Sigmoid colon (tissue), 7 donors: Measurements from ENCODE around the gene KLHL30. TPM values are rescaled to one million over a fixed set of nuclear protein-coding genes. Genes with fewer than 3 reads are reported as not detected.

ENCODE experiments used
- DNase-seq: peaks from one replicate; pipeline ENCODE4 v3.0.0-alpha.2; 2019
- H3K27ac ChIP-seq, 4 donors: fragments of 200-600 bp; sonication (generic); one replicate each; pipeline ENCODE4 v1.5.1; 2016 to 2019; ENCODE audit warnings: mild to moderate bottlenecking in 1 of 4
- H3K27me3 ChIP-seq, 3 donors: fragments of 200-600 bp; sonication (generic); one replicate each; pipeline ENCODE4 v1.5.1; 2019; ENCODE audit warnings: mild to moderate bottlenecking in 1 of 3
- H3K36me3 ChIP-seq, 4 donors: fragments of 200-600 bp; sonication (generic); one replicate each; pipeline ENCODE4 v1.5.1; 2016 to 2019
- H3K4me1 ChIP-seq, 4 donors: fragments of 200-600 bp; sonication (generic); one replicate each; pipeline ENCODE4 v1.5.1; 2017 to 2019
- H3K4me3 ChIP-seq, 4 donors: fragments of 200-600 bp; sonication (generic); one replicate each; pipeline ENCODE4 v1.5.1; 2017 to 2019; ENCODE audit warnings: mild to moderate bottlenecking in 2 of 4, moderate library complexity in 1 of 4
- H3K9me3 ChIP-seq, 4 donors: fragments of 200-600 bp in 3 of 4; sonication (generic) in 3 of 4; one replicate each; pipeline versions ENCODE4 v1.5.1 to v1.6.1; 2013 to 2019
- CTCF ChIP-seq, 4 experiments: fragments of 450-650 bp in 3 of 4; fragments of 200-600 bp in 1 of 4; IDR thresholded peaks; one replicate each; pipeline ENCODE4 v1.5.1; 2016 to 2019; ENCODE audit warnings: antibody characterized with exemption in 4 of 4, mild to moderate bottlenecking in 3 of 4, moderate library complexity in 2 of 4
- EP300 ChIP-seq, 4 donors: sonication (generic); formaldehyde crosslinking; IDR thresholded peaks; one replicate each; pipeline ENCODE4 v1.6.1; 2017; ENCODE audit warnings: antibody characterized with exemption in 4 of 4
- POLR2A ChIP-seq, 2 donors: fragments of 450-650 bp; IDR thresholded peaks; one replicate each; pipeline ENCODE4 v1.6.1; 2016; ENCODE audit warnings: antibody characterized with exemption in 2 of 2, mild to moderate bottlenecking in 2 of 2, moderate library complexity in 2 of 2
- POLR2AphosphoS5 ChIP-seq, 4 donors: sonication (generic); formaldehyde crosslinking; IDR thresholded peaks; one replicate each; pipeline ENCODE4 v1.6.1; 2017; ENCODE audit warnings: antibody characterized with exemption in 4 of 4
- WGBS, 2 donors: extraction: QIAGEN DNeasy Blood & Tissue Kit; methylation state at CpG; one replicate each; pipeline ENCODE4 v1.1.7; 2013; 5-methylcytosine and 5-hydroxymethylcytosine counted together
- intact Hi-C: fragments of 100-400 bp; cut with DNase I; formaldehyde crosslinking; loops from one replicate; pipeline ENCODE4 v1.15.1; 2023
- polyA plus RNA-seq, 3 donors: library from polyadenylated mRNA; stranded (reverse); fragments of 200-250 nt; gene quantifications; one replicate each; pipeline ENCODE4 v1.2.3, GENCODE V29; 2013
- total RNA-seq, 4 donors: library from RNA; depleted of rRNA; stranded (reverse); fragments of >200 nt; gene quantifications; one replicate each; pipeline ENCODE4 v1.1.0, GENCODE V29; 2016
- donor health status: healthy with polysubstance abuse.
- donor health status: Bipolar disorder and iron deficiency.
- donor health status: healthy.

The KLHL30 gene
- total and polyA plus RNA-seq, 7 donors: 0.19 to 3.6 (median 0.71) TPM; not detected in 2

GRCh38 chr2:238171575-238172187 is 33.2 kb downstream of the KLHL30 start:
- H3K4me3 ChIP-seq: no peak overlapping the region
- H3K4me1 ChIP-seq: peaks cover 0 to 31% (median 28%) of the 10 kb centered on the region in 4 donors
- DNase-seq: no peak
- 95 to 96% methylated on average over 9 of the region's 9 CpGs for WGBS, 2 donors
- H3K9me3 ChIP-seq: no peaks in the 10 kb centered on the region
- no peaks in the 10 kb centered on the region for H3K27me3 ChIP-seq
- peak overlapping the region in 1 of 4 donors; percentile 76 for H3K27ac ChIP-seq
- intact Hi-C loops: no loop called here
- TF ChIP-seq EP300 (IDR thresholded peaks at IDR 0.05): no peak
- TF ChIP-seq CTCF (IDR thresholded peaks at IDR 0.05): no peak
- H3K36me3 ChIP-seq: peaks cover 23 to 84% (median 32%) of the 10 kb centered on the region in 4 donors

- 92% methylated on average over 14 of the region's 14 CpGs for WGBS, 2 donors
- H3K4me1 ChIP-seq: peaks cover 0 to 31% (median 28%) of the 10 kb centered on the region in 4 donors
- H3K36me3 ChIP-seq: peaks cover 28 to 92% (median 33%) of the 10 kb centered on the region in 4 donors
- TF ChIP-seq CTCF (IDR thresholded peaks at IDR 0.05) (no peak), EP300 (IDR thresholded peaks at IDR 0.05) (no peak), POLR2AphosphoS5 (IDR thresholded peaks at IDR 0.05) (no peak), POLR2A (IDR thresholded peaks at IDR 0.05) (no peak)
- no peak for DNase-seq
- no peak overlapping the region for H3K4me3 ChIP-seq
- intact Hi-C loops: no loop called here
- no peaks in the 10 kb centered on the region for H3K27me3 ChIP-seq
- no peak overlapping the region for H3K27ac ChIP-seq
- no peaks in the 10 kb centered on the region for H3K9me3 ChIP-seq
Measured at GRCh38 chr2:238172439-238172838, 34.0 kb downstream of the KLHL30 start.

- Histone ChIP-seq H3K9me3 (no peaks in the 10 kb centered on the region), H3K4me1 (peaks cover 0 to 22% (median 22%) of the 10 kb centered on the region in 4 donors), H3K4me3 (no peak overlapping the region), H3K27ac (no peak overlapping the region), H3K36me3 (peaks cover 38 to 93% (median 40%) of the 10 kb centered on the region in 4 donors), H3K27me3 (no peaks in the 10 kb centered on the region)
- WGBS, 2 donors: 92 to 95% methylated on average over 2 of the region's 2 CpGs
- DNase-seq: no peak
- no peak for TF ChIP-seq POLR2AphosphoS5 (IDR thresholded peaks at IDR 0.05)
- intact Hi-C loops: no loop called here
Measured at GRCh38 chr2:238173692-238174091, 35.2 kb downstream of the KLHL30 start.

GRCh38 chr2:238174291-238174690 is 35.8 kb downstream of the KLHL30 start:
- Histone ChIP-seq H3K27me3 (no peaks in the 10 kb centered on the region), H3K4me3 (no peak overlapping the region), H3K4me1 (peaks cover 0 to 16% (median 16%) of the 10 kb centered on the region in 4 donors), H3K36me3 (peaks cover 40 to 94% (median 44%) of the 10 kb centered on the region in 4 donors), H3K9me3 (no peaks in the 10 kb centered on the region), H3K27ac (no peak overlapping the region)
- intact Hi-C loops: no loop called here
- DNase-seq: no peak
- no peak for TF ChIP-seq POLR2A (IDR thresholded peaks at IDR 0.05)
- no peak for TF ChIP-seq POLR2AphosphoS5 (IDR thresholded peaks at IDR 0.05)
- TF ChIP-seq CTCF (IDR thresholded peaks at IDR 0.05): no peak
- TF ChIP-seq EP300 (IDR thresholded peaks at IDR 0.05): no peak
- WGBS, 2 donors: 94 to 95% methylated on average over 8 of the region's 8 CpGs

GRCh38 chr2:238174701-238175100 is 36.2 kb downstream of the KLHL30 start:
- Histone ChIP-seq H3K36me3 (peaks cover 40 to 94% (median 48%) of the 10 kb centered on the region in 4 donors), H3K4me1 (peaks cover 0 to 12% (median 12%) of the 10 kb centered on the region in 4 donors), H3K27ac (no peak overlapping the region), H3K4me3 (no peak overlapping the region), H3K27me3 (no peaks in the 10 kb centered on the region), H3K9me3 (no peaks in the 10 kb centered on the region)
- TF ChIP-seq CTCF (IDR thresholded peaks at IDR 0.05) (no peak), POLR2A (IDR thresholded peaks at IDR 0.05) (no peak), EP300 (IDR thresholded peaks at IDR 0.05) (no peak), POLR2AphosphoS5 (IDR thresholded peaks at IDR 0.05) (no peak)
- no peak for DNase-seq
- intact Hi-C loops: no loop called here
- 38 to 67% methylated on average over 3 of the region's 3 CpGs for WGBS, 2 donors
